Measurements from ENCODE around the gene CRACR2B. TPM values are rescaled to one million over a fixed set of nuclear protein-coding genes. Genes with fewer than 3 reads are reported as not detected.

The CRACR2B gene
- total and polyA plus RNA-seq, 2 of the 8 experiments (the other 6 are each of a cell fraction or from before 2014, with no cell fraction given) = 18.2 to 26.4 TPM

- TF ChIP-seq CTCF (IDR thresholded peaks at IDR 0.05; ENCODE audit: control extremely low read depth in 1 of 3, insufficient read depth in 1 of 3, low read depth in 1 of 3, low read length in 3 of 3) (peak in 2 of 3 experiments; percentile 41 to 52; a peak in 3 of 4 replicates), POLR2A (IDR thresholded peaks at IDR 0.05; ENCODE audit: control extremely low read depth in 1 of 2, low read depth in 2 of 2, low read length in 2 of 2) (no peak), POU5F1 (IDR thresholded peaks at IDR 0.05; ENCODE audit: low read depth, low read length) (no peak), NANOG (IDR thresholded peaks at IDR 0.05; ENCODE audit: insufficient read depth, low read depth, low read length, poor library complexity, severe bottlenecking) (no peak)
Observed at GRCh38 chr11:839875-840617, 12.3 kb downstream of the CRACR2B start (continued).

Data from H1 (cell line).